GM12878 (cell line): ENCODE results near the gene HAPSTR1. TPM values are rescaled to one million over a fixed set of nuclear protein-coding genes. Genes with fewer than 3 reads are reported as not detected.

Experiments
- ATAC-seq: fragments of 200-7000 bp; cut with Tn5 transposase; 3 replicates; pipeline ENCODE4 v1.9.1; 2020; ENCODE audit warnings: mild to moderate bottlenecking, moderate library complexity
- BruUV-seq: library from RNA; stranded (reverse); fragments of 400-500 nt; replicated peaks from 2 replicates; lab custom pipeline; 2021; lab: Mats Ljungman, UMichigan
- CTCF ChIA-PET: fragments of 300-600 bp; sonication (Branson Sonifier 250); formaldehyde crosslinking; extraction: SDS; loops from one replicate; lab custom pipeline; 2021; ENCODE audit warnings: inconsistent platforms; lab: Yijun Ruan, JAX
- POLR2A ChIA-PET: fragments of 350-600 bp; formaldehyde crosslinking; extraction: SDS; loops from one replicate; lab custom pipeline; 2021; ENCODE audit warnings: inconsistent platforms; lab: Charles Lee
- RAD21 ChIA-PET: fragments of 300-600 bp; sonication (Branson Sonifier 250); formaldehyde crosslinking; loops from one replicate; lab custom pipeline; 2023; ENCODE audit warnings: antibody characterized with exemption; ENCODE audit not compliant: unreplicated experiment; lab: Charles Lee
- SMC1A ChIA-PET: fragments of 300-600 bp; sonication (Branson Sonifier 250); formaldehyde crosslinking; loops from one replicate; lab custom pipeline; 2023; ENCODE audit not compliant: unreplicated experiment, uncharacterized antibody; lab: Charles Lee
- DNase-seq: peaks from one replicate; pipeline ENCODE4 v3.0.0-alpha.2; 2011; ENCODE audit warnings: low read depth, low spot score
- FAIRE-seq: peaks from 3 replicates; lab custom pipeline; 2011; peaks lifted over from hg19 to GRCh38; lab: Jason Lieb, UNC
- H2AFZ ChIP-seq: 2 replicates; pipeline ENCODE4 v1.6.0; 2011; ENCODE audit warnings: low read depth, low read length, control low read depth; ENCODE audit not compliant: control insufficient read depth
- H3K27ac ChIP-seq: 2 replicates; pipeline ENCODE4 v1.5.1; 2011; ENCODE audit warnings: control low read depth; ENCODE audit not compliant: control insufficient read depth, insufficient read depth
- H3K27me3 ChIP-seq, 2 experiments: replicated peaks in 1 of 2; 2 replicates each; pipeline versions ENCODE4 v1.6.0 to v1.6.1; 2011; ENCODE audit warnings: low read length in 1 of 2; ENCODE audit not compliant: control insufficient read depth in 2 of 2, insufficient read depth in 2 of 2
- H3K36me3 ChIP-seq, 2 experiments: 2 replicates each; pipeline ENCODE4 v1.5.1; 2011; ENCODE audit warnings: low read length in 1 of 2; ENCODE audit not compliant: control insufficient read depth in 2 of 2, insufficient read depth in 2 of 2
- H3K4me1 ChIP-seq: 2 replicates; pipeline ENCODE4 v1.6.1; 2011; ENCODE audit warnings: mild to moderate bottlenecking, low read length, moderate library complexity, mixed read lengths; ENCODE audit not compliant: control insufficient read depth, insufficient read depth
- H3K4me2 ChIP-seq: 2 replicates; pipeline ENCODE4 v1.6.0; 2011; ENCODE audit warnings: control low read depth; ENCODE audit not compliant: control insufficient read depth, insufficient read depth
- H3K4me3 ChIP-seq: fragments of 200-600 bp; sonication (generic); 2 replicates; pipeline ENCODE4 v1.5.1; 2016
- H3K79me2 ChIP-seq: 2 replicates; pipeline ENCODE4 v1.6.0; 2011; ENCODE audit warnings: low read length; ENCODE audit not compliant: control insufficient read depth, insufficient read depth
- H3K9ac ChIP-seq: 2 replicates; pipeline ENCODE4 v1.8.0; 2011; ENCODE audit warnings: low read length, control low read depth, mixed read lengths; ENCODE audit not compliant: control insufficient read depth, insufficient read depth
- H3K9me3 ChIP-seq: replicated peaks from 3 replicates; pipeline ENCODE4 v1.5.1; 2011; ENCODE audit warnings: mild to moderate bottlenecking, low read length; ENCODE audit not compliant: control insufficient read depth, insufficient read depth
- H4K20me1 ChIP-seq: 2 replicates; pipeline ENCODE4 v1.6.0; 2011; ENCODE audit not compliant: control insufficient read depth, insufficient read depth
- BRCA1 ChIP-seq: IDR thresholded peaks from 2 replicates; pipeline ENCODE4 v1.6.1; 2011; ENCODE audit warnings: low read depth, low read length, improper control_type of control experiment
- CHD2 ChIP-seq: IDR thresholded peaks from 2 replicates; pipeline ENCODE4 v1.6.1; 2011; ENCODE audit warnings: low read depth, low read length, improper control_type of control experiment, borderline replicate concordance
- CREB1 ChIP-seq: IDR thresholded peaks from 2 replicates; pipeline ENCODE4 v1.6.1; 2012; ENCODE audit warnings: low read depth, mild to moderate bottlenecking, inconsistent platforms
- GATAD2B ChIP-seq: fragments of 450-650 bp; conservative IDR thresholded peaks from 2 replicates; pipeline ENCODE4 v1.6.1; 2017; ENCODE audit warnings: low read depth, mild to moderate bottlenecking, moderate library complexity
- MAX ChIP-seq: IDR thresholded peaks from 2 replicates; pipeline ENCODE4 v1.6.1; 2012; ENCODE audit warnings: low read depth, low read length, improper control_type of control experiment
- NFYB ChIP-seq: IDR thresholded peaks from 2 replicates; pipeline ENCODE4 v1.6.1; 2011; ENCODE audit warnings: low read depth, mild to moderate bottlenecking, low read length, improper control_type of control experiment, moderate library complexity; ENCODE audit not compliant: insufficient read depth
- PAX5 ChIP-seq: IDR thresholded peaks from 2 replicates; pipeline ENCODE4 v1.6.1; 2011; ENCODE audit warnings: low read depth, low read length, borderline replicate concordance
- PAX8 ChIP-seq: fragments of 450-650 bp; IDR thresholded peaks from 2 replicates; pipeline ENCODE4 v1.6.1; 2017; ENCODE audit warnings: mild to moderate bottlenecking, moderate library complexity
- RFX5 ChIP-seq: IDR thresholded peaks from 2 replicates; pipeline ENCODE4 v1.6.1; 2011; ENCODE audit warnings: low read depth, low read length, improper control_type of control experiment
- SIN3A ChIP-seq: IDR thresholded peaks from 2 replicates; pipeline ENCODE4 v1.6.1; 2012; ENCODE audit warnings: low read depth, low read length, improper control_type of control experiment
- SRF ChIP-seq, 2 experiments: IDR thresholded peaks; 2 replicates each; pipeline ENCODE4 v1.6.1; 2011; ENCODE audit warnings: low read depth in 2 of 2, low read length in 2 of 2, mild to moderate bottlenecking in 1 of 2, moderate library complexity in 1 of 2
- STAT3 ChIP-seq: IDR thresholded peaks from 2 replicates; pipeline ENCODE4 v1.6.1; 2011; ENCODE audit warnings: low read depth, low read length, improper control_type of control experiment
- YBX1 ChIP-seq: fragments of 450-650 bp; IDR thresholded peaks from 2 replicates; pipeline ENCODE4 v1.6.1; 2016; ENCODE audit warnings: antibody characterized with exemption
- ZNF207 ChIP-seq: fragments of 450-650 bp; IDR thresholded peaks from 2 replicates; pipeline ENCODE4 v1.6.1; 2014; ENCODE audit warnings: antibody characterized with exemption, mild to moderate bottlenecking, borderline replicate concordance
- ZNF217 ChIP-seq: fragments of 450-650 bp; IDR thresholded peaks from 2 replicates; pipeline ENCODE4 v1.6.1; 2017; ENCODE audit warnings: antibody characterized with exemption, mild to moderate bottlenecking
- ZZZ3 ChIP-seq: IDR thresholded peaks from 2 replicates; pipeline ENCODE4 v1.6.1; 2011; ENCODE audit warnings: low read depth; ENCODE audit not compliant: control insufficient read depth, insufficient read length
- WGBS: methylation state at CpG from one replicate; pipeline ENCODE4 v1.1.6; 2016; ENCODE audit warnings: low lambda C conversion rate; ENCODE audit not compliant: insufficient replicate concordance, insufficient coverage; ENCODE audit errors: missing lambda C conversion rate; 5-methylcytosine and 5-hydroxymethylcytosine counted together
- in situ Hi-C: fragments of 300-500 bp; cut with MboI; formaldehyde crosslinking; loops from 9 replicates; pipeline ENCODE4 v1.14.3; 2018; ENCODE audit warnings: mixed read lengths
- intact Hi-C: fragments of 100-400 bp; cut with micrococcal nuclease; formaldehyde crosslinking; loops from one replicate; pipeline ENCODE4 v1.14.2; 2022; ENCODE audit not compliant: unreplicated experiment
- polyA plus RNA-seq, 11 experiments: library from polyadenylated mRNA; depleted of rRNA in 4 of 11; unstranded in 6 of 11; stranded (reverse) in 5 of 11; fragments of >200 nt; fragmentation: Nextera tagmentation in 4 of 11; fragmentation: Illumina TruSeq in 1 of 11; extraction: Ambion mirVana in 4 of 11; extraction: Trizol in 1 of 11; gene quantifications; 1 replicate in 1 of 11; 2 replicates in 10 of 11; pipeline versions ENCODE4 v1.2.1 to v1.2.3, GENCODE V29; 2011 to 2016; ENCODE audit warnings: inconsistent platforms in 2 of 11, missing spikeins in 2 of 11, low read depth in 1 of 11
- total RNA-seq, 4 experiments: library from RNA; depleted of rRNA in 3 of 4; stranded (reverse); fragments of >200 nt in 3 of 4; fragmentation: Illumina TruSeq in 1 of 4; extraction: Trizol in 1 of 4; gene quantifications; 2 replicates each; pipeline versions ENCODE4 v1.2.1 to v1.2.3, GENCODE V29; 2013 to 2021
- TF ChIP-seq, protein P1 (sequence below), 3 experiments: IDR thresholded peaks in 2 of 3; conservative IDR thresholded peaks in 1 of 3; 2 replicates each; pipeline ENCODE4 v1.5.1; 2011; ENCODE audit warnings: low read depth in 3 of 3, low read length in 3 of 3, mild to moderate bottlenecking in 3 of 3, control low read depth in 2 of 3, moderate library complexity in 2 of 3, inconsistent platforms in 1 of 3, mixed read lengths in 1 of 3; ENCODE audit not compliant: control insufficient read depth in 2 of 3, insufficient read depth in 1 of 3; ENCODE audit errors: extremely low read depth in 1 of 3
- TF ChIP-seq, protein P2 (sequence below): IDR thresholded peaks from 2 replicates; pipeline ENCODE4 v1.6.1; 2012; ENCODE audit warnings: mild to moderate bottlenecking, low read depth, low read length

The HAPSTR1 gene
- total and polyA plus RNA-seq, 10 of the 15 experiments (the other 5 are each of a cell fraction or from before 2014, with no cell fraction given) = 8.7 to 52.5 (median 23.1) TPM

DNA sequence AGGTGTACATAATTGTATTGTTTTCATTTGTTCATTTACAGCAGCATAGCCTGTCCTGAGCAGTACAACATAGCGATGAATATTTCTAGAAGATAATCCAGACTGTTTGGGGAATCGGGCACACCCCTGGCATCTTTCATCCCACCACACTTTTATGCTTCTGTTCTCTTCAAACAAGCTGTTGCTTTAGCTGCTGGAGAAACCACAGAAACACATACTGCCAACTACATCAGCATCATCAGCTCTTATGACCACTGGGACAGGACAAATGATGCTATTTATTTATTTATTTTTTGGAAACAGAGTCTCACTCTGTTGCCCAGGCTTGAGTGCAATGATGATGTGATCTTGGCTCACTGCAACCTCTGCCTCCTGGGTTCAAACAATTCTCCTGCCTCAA, 22.6 kb upstream of the HAPSTR1 start (continued):
- TF ChIP-seq, protein P1, sequence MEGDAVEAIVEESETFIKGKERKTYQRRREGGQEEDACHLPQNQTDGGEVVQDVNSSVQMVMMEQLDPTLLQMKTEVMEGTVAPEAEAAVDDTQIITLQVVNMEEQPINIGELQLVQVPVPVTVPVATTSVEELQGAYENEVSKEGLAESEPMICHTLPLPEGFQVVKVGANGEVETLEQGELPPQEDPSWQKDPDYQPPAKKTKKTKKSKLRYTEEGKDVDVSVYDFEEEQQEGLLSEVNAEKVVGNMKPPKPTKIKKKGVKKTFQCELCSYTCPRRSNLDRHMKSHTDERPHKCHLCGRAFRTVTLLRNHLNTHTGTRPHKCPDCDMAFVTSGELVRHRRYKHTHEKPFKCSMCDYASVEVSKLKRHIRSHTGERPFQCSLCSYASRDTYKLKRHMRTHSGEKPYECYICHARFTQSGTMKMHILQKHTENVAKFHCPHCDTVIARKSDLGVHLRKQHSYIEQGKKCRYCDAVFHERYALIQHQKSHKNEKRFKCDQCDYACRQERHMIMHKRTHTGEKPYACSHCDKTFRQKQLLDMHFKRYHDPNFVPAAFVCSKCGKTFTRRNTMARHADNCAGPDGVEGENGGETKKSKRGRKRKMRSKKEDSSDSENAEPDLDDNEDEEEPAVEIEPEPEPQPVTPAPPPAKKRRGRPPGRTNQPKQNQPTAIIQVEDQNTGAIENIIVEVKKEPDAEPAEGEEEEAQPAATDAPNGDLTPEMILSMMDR (IDR thresholded peaks at IDR 0.05 in 2 of 3, conservative IDR thresholded peaks at IDR 0.05 in 1 of 3; ENCODE audit: control insufficient read depth in 2 of 3, extremely low read depth in 1 of 3, insufficient read depth in 1 of 3, low read depth in 3 of 3, low read length in 3 of 3) = no peak
- no peak for TF ChIP-seq PAX5

GRCh38 chr16:9070254-9070653, 21.2 kb upstream of the HAPSTR1 start:
- no peak for ATAC-seq
- TF ChIP-seq GATAD2B (no peak), STAT3 (no peak), RFX5 (no peak), YBX1 (no peak), ZNF207 (no peak), BRCA1 (no peak), PAX8 (no peak), MAX (no peak), CREB1 (no peak), CHD2 (no peak), SIN3A (no peak), ZZZ3 (no peak), NFYB (no peak), SRF (IDR thresholded peaks at IDR 0.05; ENCODE audit: low read depth in 2 of 2, low read length in 2 of 2) (no peak), ZNF217 (no peak)
- TF ChIP-seq, protein P2, sequence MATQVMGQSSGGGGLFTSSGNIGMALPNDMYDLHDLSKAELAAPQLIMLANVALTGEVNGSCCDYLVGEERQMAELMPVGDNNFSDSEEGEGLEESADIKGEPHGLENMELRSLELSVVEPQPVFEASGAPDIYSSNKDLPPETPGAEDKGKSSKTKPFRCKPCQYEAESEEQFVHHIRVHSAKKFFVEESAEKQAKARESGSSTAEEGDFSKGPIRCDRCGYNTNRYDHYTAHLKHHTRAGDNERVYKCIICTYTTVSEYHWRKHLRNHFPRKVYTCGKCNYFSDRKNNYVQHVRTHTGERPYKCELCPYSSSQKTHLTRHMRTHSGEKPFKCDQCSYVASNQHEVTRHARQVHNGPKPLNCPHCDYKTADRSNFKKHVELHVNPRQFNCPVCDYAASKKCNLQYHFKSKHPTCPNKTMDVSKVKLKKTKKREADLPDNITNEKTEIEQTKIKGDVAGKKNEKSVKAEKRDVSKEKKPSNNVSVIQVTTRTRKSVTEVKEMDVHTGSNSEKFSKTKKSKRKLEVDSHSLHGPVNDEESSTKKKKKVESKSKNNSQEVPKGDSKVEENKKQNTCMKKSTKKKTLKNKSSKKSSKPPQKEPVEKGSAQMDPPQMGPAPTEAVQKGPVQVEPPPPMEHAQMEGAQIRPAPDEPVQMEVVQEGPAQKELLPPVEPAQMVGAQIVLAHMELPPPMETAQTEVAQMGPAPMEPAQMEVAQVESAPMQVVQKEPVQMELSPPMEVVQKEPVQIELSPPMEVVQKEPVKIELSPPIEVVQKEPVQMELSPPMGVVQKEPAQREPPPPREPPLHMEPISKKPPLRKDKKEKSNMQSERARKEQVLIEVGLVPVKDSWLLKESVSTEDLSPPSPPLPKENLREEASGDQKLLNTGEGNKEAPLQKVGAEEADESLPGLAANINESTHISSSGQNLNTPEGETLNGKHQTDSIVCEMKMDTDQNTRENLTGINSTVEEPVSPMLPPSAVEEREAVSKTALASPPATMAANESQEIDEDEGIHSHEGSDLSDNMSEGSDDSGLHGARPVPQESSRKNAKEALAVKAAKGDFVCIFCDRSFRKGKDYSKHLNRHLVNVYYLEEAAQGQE = no peak

More at GRCh38 chr16:9070254-9070653, 21.2 kb upstream of the HAPSTR1 start:
- in situ Hi-C loops (no loop called here), intact Hi-C loops (no loop called here)
- Histone ChIP-seq H4K20me1 (no peaks in the 10 kb centered on the region), H2AFZ (no peak overlapping the region), H3K4me1 (peaks cover 16% of the 10 kb centered on the region), H3K4me2 (no peak overlapping the region), H3K4me3 (no peak overlapping the region), H3K36me3 (no peaks in the 10 kb centered on the region), H3K9me3 (no peaks in the 10 kb centered on the region), H3K9ac (no peak overlapping the region), H3K27me3 (no peaks in the 10 kb centered on the region), H3K27ac (no peak overlapping the region), H3K79me2 (no peaks in the 10 kb centered on the region)
- ChIA-PET CTCF (no interaction called here), SMC1A (no interaction called here), POLR2A (no interaction called here), RAD21 (no interaction called here)
- DNase-seq (no peak), FAIRE-seq (no peak)
- 78% methylated on average over 4 of the region's 4 CpGs for whole genome bisulfite sequencing
- no TSS peak for BruUV-seq
